ENCODE measurements around the gene LMF1. TPM values are rescaled to one million over a fixed set of nuclear protein-coding genes. Genes with fewer than 3 reads are reported as not detected.

The LMF1 gene
- total RNA-seq, 1 experiment from 2014 or later, result 12.8 TPM

- no peak overlapping the region for H2AFZ ChIP-seq (ENCODE audit: low read depth, low read length, poor library complexity, severe bottlenecking)
- no TSS peak for BruUV-seq (replicated peaks)
- intact Hi-C loops (cut with micrococcal nuclease), result no loop called here
- POLR2A ChIA-PET, result no interaction called here
- DNase-seq (ENCODE audit: low read depth, low spot score), result no peak
- no peak overlapping the region for H3K9ac ChIP-seq (ENCODE audit: low read length)
- H3K79me2 ChIP-seq (ENCODE audit: insufficient read depth, low read length), result no peaks in the 10 kb centered on the region
- H3K9me2 ChIP-seq (ENCODE audit: insufficient read depth), result no peaks in the 10 kb centered on the region
- H3K27me3 ChIP-seq (ENCODE audit: insufficient read depth, low read length), result no peaks in the 10 kb centered on the region
- CTCF ChIA-PET, result no interaction called here
- no peak overlapping the region for H3K27ac ChIP-seq (ENCODE audit: low read depth, low read length)
- no peaks in the 10 kb centered on the region for H3K9me3 ChIP-seq (ENCODE audit: control insufficient read depth in 1 of 2, insufficient read depth in 1 of 2, low read depth in 1 of 2, low read length in 2 of 2)
- H4K20me1 ChIP-seq (ENCODE audit: insufficient read depth), result no peaks in the 10 kb centered on the region
- H3K4me3 ChIP-seq (replicated peaks in 1 of 2; ENCODE audit: low read depth in 1 of 2, low read length in 2 of 2), result no peak overlapping the region
- H3K36me3 ChIP-seq (ENCODE audit: control insufficient read depth in 1 of 2, insufficient read depth in 2 of 2, low read length in 2 of 2), result no peaks in the 10 kb centered on the region
- ATAC-seq, result no peak
- RAD21 ChIA-PET (ENCODE audit: low non-redundant PET in 1 of 2, low total read pairs in 2 of 2, uncharacterized antibody in 2 of 2, unreplicated experiment in 2 of 2), result no interaction called here
- no peak for TF ChIP-seq TCF7L2 (IDR thresholded peaks at IDR 0.05; ENCODE audit: borderline replicate concordance, extremely low read depth, insufficient read depth, insufficient read length)
- TF ChIP-seq ATF3 (IDR thresholded peaks at IDR 0.05), result no peak
- no peak for TF ChIP-seq ZNF274 (IDR thresholded peaks at IDR 0.05; ENCODE audit: low read depth, low read length)
- TF ChIP-seq CBX3 (IDR thresholded peaks at IDR 0.05; ENCODE audit: low read depth), result no peak
- no peak for TF ChIP-seq FOSL1 (IDR thresholded peaks at IDR 0.05; ENCODE audit: low read depth)
- TF ChIP-seq REST (IDR thresholded peaks at IDR 0.05; ENCODE audit: low read depth), result no peak
- TF ChIP-seq SIN3A (IDR thresholded peaks at IDR 0.05; ENCODE audit: low read depth), result no peak
- no peak for TF ChIP-seq SRF (IDR thresholded peaks at IDR 0.05; ENCODE audit: low read depth)
- TF ChIP-seq EGR1 (IDR thresholded peaks at IDR 0.05; ENCODE audit: low read depth), result no peak
- TF ChIP-seq MAX (IDR thresholded peaks at IDR 0.05), result no peak
- TF ChIP-seq POLR2AphosphoS5 (IDR thresholded peaks at IDR 0.05; ENCODE audit: low read depth, low read length), result no peak
- no peak for TF ChIP-seq ZFX (IDR thresholded peaks at IDR 0.05)
- TF ChIP-seq POLR2A (IDR thresholded peaks at IDR 0.05; ENCODE audit: borderline replicate concordance, extremely low read depth, insufficient read depth, insufficient read length), result no peak
- TF ChIP-seq CEBPB (IDR thresholded peaks at IDR 0.05; ENCODE audit: low read depth), result no peak
- no peak for TF ChIP-seq JUND (IDR thresholded peaks at IDR 0.05)
- TF ChIP-seq EZH2 (IDR thresholded peaks at IDR 0.05), result no peak
- no peak overlapping the region for H3K4me2 ChIP-seq (ENCODE audit: low read length)
- no peaks in the 10 kb centered on the region for H3K4me1 ChIP-seq (ENCODE audit: control insufficient read depth in 1 of 2, insufficient read depth in 2 of 2, low read length in 2 of 2)
Observed at GRCh38 chr16:884232-884631, 86.6 kb downstream of the LMF1 start.

Data from HCT116 (cell line).